GM18511 (cell line): Measurements from ENCODE around the gene TUBG1.
"Not testable (repeated sequence)": the region's sequence is repeated elsewhere in the genome, so short reads cannot be mapped to it uniquely, and the experiment has no call there.

Experiments used
- ATAC-seq: cut with Tn5 transposase; IDR thresholded peaks from one replicate; pipeline ENCODE4 v1.9.1; 2021; ENCODE audit warnings: mild to moderate bottlenecking, moderate library complexity; ENCODE audit not compliant: unreplicated experiment

The TUBG1 gene

DNA sequence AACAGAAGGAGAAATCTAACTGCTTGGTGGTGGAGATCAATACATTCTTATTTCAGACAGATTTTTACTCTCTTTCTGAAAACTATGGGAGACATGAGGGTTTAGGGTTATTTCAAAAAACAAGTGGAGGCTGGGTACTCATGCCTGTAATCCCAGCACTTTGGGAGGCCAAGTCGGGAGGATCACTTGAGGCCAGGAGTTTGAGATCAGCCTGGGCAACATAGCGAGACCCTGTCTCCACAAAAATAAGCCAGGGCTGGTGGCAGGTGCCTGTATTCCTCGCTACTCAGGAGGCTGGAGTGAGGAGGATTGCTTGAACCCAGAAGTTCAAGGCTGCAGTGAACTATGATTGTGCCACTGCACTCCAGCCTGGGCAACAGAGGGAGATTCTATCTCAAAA lies 12.5 kb downstream of the TUBG1 start:
- ATAC-seq, result not testable (repeated sequence)

DNA sequence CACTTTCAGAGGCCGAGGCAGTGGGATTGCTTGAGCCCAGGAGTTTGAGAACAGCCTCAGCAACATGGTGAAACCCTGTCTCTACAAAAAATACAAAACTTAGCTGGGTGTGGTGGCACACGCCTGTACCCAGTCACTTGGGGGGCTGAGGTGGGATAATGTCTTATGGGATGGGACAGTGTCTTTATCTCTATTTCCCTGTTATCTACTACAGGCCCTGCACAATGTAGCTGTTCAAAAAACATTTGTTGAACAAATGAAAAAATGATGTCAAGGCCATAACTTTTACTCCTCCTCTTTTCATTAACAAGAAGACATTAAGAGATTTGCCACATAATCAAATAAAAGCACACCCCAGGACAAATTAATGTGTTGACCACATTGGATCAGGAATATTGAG lies 13.8 kb downstream of the TUBG1 start:
- ATAC-seq, result no peak

DNA sequence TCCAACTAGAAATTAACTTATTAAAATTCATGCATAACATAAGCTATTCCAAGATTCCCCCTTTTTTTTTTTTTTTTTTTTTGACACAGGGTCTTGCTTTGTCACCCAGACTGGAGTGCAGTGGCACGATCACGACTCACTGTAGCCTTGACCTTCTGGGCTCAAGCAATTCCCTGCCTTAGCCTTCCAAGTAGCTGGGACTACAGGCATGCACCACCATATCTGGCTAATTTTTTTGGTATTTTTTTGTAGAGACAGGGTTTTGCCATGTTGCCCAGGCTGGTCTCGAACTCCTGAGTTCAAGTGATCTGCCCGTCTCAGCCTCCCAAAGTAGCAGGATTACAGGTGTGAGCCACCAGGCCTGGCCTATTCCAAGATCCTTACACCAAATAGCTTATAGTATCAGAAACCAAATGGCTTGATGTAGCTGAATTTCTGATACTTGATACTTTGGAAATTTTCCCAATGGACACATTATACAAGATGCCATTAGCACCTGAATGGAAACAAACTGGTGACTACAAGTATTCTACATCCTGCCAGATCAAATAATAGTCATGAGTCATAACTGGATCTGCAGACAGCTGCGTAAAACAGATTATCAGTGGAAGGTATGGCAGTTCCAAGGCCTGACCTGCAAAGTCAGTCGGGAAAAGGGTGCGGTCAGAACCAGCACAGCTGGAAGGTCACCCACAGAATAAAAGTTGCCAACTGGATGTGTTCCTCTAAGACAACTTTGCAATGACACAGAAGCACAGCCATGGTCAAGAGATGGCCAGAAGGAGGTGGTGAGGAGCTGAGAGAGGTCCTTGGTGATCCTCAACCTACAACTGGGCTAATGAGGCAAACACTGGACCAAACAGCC lies 14.5 kb downstream of the TUBG1 start:
- ATAC-seq, result no peak

DNA sequence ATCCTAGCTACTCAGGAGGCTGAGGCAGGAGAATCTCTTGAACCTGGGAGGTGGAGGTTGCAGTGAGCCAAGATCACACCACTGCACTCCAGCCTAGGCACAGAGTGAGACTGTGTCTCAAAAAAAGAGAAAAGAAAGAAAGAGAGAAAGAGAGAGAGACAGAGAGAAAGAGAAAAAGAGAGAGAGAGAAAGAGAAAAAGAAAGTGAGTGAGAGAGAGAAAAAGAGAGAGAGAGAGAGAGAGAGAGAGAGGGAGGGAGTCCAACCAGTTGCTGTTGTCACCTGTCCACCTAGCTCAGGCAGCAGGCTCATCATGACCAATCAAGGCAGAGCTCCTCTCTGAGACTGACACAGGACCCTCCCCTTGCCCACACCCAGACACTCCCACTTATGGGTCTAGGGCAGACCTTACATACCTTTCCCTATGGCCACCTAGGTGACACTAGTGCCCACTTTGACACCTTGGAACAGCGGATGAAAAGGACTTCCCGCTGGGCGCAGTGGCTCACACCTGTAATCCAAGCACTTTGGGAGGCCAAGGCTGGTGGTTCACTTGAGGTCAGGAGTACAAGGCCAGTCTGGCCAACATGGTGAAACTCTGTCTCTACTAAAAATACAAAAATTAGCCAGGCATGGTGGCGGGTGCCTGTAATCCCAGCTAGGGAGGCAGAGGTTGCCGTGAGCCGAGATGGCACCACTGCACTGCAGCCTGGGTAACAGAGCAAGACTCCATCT lies 17.7 kb downstream of the TUBG1 start:
- ATAC-seq, result not testable (repeated sequence)

DNA sequence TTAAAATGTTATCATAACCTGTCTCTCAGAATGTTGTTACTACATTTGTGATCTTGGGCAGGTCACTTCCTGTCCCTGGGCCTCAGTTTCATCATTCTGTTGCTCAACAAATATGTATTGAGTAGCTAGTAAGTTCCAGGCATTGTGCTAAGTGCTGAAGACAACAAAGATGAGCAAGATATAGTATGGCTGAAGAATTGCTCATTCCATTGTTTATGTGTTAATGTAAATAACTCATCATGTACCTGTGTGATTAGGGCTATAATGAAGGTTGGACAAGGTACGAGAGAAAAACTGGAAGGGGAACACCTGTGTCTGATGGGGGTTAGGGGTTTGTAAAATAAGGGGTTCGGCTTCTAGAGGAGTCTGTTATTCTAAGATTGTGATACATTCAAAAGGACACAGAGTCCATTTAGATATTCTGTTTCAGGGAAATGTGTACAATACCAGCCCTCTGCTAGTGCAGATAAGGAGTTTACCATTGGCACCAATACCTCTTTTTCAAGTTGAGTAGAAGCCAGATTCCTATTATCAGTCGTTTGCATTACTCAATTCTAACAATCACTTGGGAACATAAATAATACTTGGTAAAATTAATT lies 20.0 kb downstream of the TUBG1 start:
- no peak for ATAC-seq

DNA sequence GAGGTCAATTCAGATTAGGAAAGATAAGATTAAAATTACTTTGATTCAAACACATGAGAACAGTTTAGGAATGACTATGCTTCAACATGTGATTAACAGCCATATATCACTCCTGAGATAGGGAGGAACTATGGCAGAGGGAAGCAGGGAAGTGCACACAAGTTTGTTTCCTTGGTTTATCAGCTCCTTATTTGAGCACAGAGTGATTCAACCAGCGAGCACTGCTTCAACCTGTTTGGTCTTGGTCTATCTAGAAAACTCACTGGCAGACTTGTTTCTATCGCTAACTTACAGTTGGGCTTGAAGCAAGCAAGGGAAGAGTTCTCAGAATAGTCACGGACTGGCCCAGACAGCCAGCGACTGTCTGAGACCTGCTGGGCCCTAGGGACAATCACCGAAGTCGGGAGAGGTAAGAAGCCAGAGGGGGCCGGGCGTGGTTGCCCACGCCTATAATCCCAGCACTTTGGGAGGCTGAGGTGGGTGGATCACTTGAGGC lies 23.5 kb downstream of the TUBG1 start:
- ATAC-seq, result no peak

DNA sequence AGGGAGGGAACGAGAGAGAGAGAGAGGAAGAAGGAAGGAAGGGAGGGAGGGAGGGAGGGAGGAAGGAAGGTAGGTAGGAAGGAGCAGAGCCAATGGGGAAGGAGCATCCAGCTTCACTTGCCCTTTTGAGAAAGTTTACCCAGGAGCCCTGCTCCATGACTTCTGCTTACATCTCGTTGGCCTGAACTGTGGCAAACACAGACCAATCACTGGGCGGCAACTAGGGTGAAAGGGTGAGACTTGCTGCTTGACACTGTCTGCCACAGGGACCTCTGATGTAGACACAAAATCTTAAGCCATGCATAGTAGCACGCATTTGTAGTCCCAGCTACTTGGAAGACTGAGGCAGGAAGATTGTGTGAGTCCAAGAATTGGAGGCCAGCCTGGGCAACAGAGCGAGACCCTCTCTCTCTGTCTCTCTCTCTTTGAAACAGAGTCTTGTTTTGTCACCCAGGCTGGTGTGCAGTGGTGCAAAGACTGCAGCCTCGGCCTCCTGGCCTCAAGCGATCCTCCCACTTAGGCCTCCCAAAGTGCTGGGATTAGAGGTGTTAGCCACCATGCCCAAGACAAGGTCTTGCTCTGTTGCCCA lies 30.1 kb downstream of the TUBG1 start:
- no peak for ATAC-seq

DNA sequence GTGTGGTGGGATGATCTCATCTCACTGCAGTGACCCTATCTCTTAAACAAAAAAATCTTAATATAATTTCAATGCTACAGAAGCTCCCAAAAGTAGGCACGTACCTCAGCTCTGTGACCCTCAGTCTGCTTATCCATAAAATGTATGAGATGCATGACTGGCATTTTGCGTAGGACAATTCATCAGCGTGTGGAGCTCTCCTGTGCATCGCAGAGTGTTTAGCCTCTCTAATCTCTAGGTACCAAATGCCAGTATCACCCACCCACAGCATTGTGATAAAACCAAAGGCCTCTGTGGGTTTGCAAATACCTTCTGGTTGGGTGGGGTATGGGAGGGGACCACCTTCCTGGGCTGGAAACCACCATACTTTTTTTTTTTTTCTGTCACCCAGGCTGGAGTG lies 30.6 kb downstream of the TUBG1 start:
- ATAC-seq, result no peak

DNA sequence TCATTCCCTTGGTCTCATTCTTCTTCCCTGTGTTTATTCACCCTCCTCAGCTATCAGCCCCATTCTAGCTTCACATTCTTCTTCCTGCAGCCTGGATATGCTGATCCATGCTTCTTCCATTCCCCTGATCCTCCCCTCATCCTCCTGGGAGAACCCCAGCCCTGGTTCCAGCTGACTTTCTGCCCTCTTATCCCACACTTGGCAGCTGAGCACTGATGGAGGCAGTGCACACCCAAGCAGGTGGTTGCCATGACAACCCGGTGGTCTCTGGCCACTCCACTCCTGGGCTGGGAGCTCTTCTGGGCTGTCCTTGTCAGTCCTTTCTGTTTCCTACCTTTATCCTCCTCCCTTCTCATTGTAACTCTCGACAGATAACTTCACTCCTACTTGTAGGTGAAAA lies 32.9 kb downstream of the TUBG1 start:
- ATAC-seq, result no peak

DNA sequence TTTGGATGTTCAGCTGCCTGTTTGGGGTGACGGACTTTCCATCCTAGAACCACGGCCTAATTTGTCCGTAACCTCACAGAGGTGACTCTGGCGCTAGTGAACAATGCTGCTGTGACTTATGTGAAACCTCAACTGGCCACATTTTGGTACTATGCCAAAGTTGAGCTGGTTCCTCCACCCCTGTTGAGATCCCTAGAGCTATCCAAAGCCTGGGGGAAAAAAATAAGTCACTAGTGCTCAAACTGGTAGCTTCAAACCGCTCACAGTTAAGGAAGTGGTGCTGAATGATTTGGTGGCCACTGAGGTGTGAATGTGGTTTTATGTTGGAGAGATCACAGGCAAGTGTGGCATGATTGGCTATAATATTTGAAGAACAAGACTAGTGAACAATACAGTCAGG lies 38.3 kb downstream of the TUBG1 start:
- no peak for ATAC-seq

DNA sequence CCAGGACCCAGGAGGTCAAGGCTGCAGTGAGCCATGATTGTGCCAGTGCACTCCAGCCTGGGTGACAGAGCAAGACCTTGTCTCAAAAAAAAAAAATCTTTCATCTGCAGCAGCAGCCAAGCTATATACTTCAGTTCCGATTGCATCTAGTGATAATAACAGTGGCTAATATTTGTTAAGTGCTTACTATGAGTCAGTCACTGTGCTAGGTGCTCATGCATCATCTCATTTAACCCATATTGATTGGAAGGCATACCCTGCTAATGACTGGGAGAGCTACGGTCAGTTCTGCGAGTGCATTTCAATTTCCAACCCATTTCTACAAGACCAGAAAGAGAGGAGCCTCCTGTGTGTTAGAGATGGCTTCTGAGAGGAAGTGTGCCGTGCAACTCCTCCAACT lies 41.9 kb downstream of the TUBG1 start:
- ATAC-seq, result no peak

DNA sequence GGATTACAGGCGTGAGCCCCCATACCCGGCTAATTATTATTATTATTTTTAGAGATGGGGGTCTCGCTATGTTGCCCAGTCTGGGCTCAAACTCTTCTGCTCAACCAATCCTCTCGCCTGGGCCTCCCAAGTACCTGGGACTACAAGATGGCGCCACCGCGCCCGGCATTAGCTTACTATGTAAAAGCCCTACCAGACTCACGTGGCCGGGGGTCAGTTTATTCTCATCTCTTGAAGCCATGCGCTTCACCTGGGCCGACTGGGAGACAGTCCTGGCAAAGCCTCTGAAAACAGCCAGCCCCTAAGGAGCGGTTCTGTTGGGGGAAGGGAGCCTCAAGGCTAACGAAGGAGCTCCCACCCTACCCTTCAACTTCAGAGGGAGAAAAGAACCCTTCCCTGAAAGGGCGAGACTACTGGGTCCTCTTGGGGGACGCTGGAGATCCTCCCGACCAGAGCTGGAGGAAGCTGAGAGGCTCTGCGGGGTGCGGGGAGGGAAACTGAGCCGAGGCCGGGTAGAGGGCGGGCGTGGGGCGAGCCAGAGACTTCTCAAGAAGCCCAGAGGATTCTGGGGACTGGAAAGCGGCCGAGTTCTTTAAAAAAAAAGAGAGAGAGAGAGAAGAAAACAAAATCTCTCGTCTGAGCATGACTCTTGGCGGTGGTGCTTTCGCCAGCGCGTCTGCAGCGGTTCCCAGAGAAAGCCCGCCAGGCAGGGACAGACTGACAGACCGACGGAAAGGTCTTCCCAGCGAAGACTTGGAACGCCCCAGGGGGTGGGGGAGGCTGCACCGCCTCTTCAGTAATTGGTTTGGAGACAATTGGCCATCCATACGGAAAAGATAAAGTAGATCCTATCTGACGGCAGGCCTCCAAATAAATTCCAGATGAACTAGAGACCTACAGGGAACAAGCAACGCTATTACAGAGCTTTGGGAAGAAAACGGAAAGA lies 44.0 kb downstream of the TUBG1 start:
- ATAC-seq, result no peak

DNA sequence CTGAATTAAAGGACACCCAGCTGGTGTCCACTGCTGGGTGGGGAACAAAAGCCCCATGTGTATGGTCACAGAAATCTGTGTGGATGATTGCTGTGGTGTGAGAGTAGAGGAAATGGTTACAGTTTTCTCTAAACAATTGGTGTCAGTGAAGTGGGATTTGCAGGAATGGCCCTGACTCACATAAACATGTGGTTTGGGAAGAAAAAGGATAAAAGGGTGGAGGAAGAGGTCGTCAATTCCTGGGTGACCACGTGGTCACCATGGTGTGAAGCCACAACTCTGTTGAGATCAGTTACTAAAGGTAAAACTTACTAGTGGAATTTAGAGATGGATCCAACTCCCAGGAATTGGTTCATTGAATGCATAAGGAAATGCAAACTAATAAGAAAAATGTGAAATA lies 46.0 kb downstream of the TUBG1 start:
- ATAC-seq, result no peak

DNA sequence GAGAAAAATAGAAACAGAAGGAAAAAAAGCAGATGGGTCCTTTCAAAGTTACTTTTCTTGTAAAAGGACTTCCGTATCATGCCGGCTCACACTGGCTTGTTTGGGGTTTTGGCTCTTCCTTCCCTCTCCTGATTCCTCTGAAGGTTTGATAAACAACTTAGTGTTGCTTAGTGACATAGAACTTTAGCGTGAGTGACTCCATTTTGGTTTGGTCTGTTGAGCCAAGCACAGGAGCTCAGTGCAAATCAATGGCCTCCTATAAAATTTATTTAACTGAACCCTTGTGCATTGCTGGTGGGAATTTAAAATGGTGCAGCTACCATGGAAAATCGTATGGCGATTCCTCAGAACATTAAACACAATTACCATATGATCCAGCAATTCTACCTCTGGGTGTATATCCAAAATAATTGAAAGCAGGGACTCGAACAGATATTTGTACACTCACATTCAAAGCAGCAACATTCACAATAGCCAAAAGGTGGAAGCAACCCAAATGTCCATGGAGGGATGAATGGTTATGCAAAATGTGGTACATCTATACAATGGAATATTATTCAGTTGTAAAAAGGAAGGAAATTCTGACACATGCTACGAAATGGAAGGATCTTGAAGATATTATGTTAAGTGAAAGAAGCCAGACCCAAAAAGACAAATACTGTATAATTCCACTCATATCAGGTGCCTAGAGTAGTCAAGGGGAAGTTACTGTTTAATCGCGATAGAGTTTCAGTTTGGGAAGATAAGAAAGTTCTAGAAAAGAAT lies 48.5 kb downstream of the TUBG1 start:
- ATAC-seq, result no peak

DNA sequence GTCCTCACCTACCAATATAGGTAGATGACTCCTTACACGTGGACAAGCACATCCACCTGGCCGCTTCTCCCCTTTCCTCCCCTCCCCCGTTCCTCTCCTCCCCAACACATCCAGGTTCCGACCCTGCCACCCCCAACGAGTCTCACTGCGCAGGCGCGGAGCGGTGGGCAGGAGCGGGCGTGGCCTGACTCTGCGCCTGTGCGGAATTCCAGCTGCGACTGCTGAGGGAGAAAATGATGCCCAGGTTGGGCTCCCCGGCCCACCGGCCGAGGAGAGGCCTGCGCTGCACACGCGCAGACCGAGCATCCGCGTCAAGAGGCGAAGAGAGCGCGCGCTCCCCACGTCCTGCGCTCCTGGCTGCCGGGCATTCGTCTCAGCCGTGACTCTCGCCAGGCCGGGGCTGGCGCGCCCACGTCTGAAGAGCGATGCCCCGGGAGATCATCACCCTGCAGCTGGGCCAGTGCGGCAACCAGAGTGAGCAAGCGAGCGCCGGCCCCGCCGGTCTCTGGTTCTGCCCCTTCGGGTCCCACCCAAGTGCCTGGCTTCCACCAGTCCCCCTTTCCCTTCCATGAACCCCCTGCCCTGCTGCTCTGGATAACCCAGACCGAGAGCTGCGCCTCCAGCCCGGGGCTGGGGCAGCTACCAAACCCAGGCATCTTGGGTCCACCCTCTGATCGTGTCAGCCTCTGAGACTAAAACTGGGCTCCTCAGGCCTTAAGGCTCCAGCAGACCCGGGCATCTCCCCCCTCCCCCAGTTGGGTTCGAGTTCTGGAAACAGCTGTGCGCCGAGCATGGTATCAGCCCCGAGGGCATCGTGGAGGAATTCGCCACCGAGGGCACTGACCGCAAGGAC lies 49.8 kb downstream of the TUBG1 start, which contains the start of gene TUBG2:
Gene TUBG2 (plus strand): TSS at position 206 of the 853 bp plus-strand sequence. CDS start 220 bp downstream, at position 426.
- ATAC-seq, result peak; percentile 61

DNA sequence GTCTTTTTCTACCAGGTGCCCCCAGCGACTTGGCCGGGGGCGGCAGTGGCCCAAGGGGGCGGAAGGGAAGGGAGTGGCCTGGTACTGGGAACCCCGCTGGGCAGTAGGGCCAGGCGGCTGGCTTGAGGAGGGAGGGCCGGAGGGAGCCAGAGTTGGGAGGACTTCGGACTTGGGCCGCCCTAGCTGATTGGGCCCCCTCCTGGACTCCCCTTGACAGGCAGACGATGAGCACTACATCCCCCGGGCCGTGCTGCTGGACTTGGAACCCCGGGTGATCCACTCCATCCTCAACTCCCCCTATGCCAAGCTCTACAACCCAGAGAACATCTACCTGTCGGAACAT lies 50.4 kb downstream of the TUBG1 start:
- ATAC-seq, result not testable (repeated sequence)

DNA sequence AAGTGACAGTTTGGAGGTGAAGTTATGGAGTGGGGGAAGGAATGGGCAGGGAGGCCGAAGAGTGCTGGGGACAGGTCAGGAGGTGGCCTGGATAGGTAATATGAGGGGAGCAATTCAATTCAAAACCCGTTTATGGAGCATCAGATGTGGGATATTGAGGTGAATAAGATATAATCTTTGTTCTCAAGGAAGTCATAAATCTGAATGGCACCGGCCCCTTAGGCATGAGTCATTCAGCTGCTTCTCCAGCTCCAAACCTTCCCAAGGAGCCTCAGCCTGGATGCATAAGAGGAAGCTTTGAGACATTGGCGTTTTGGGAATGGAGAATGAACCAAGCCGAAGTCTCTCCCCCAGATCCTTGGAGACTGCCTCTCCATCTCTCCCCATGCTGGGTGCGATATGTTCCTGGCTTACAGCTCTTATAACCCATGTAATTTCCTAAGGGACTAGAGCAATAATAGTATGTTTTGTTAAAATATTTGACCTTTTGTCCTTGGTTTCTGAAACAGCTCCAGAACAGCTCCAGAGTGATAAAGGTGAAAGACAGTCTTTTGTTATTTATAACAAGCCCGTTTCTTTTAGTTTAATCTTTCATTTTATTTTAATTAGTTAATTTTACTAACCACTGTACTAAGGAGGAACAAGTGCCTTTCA lies 51.3 kb downstream of the TUBG1 start:
- no peak for ATAC-seq
